Stomach smooth muscle (tissue), 2 donors: ENCODE results near the gene PSEN1.
A peak's percentile ranks its signal among the peaks of the same experiment; 100 is the strongest.

Source experiments
- H3K27ac ChIP-seq: one replicate; pipeline ENCODE4 v1.7.0; 2013; ENCODE audit warnings: mild to moderate bottlenecking, low read length, inconsistent platforms
- H3K27me3 ChIP-seq, 2 donors: one replicate each; pipeline ENCODE4 v1.7.0; 2013; ENCODE audit warnings: low read length in 2 of 2; ENCODE audit not compliant: insufficient read depth in 2 of 2, control insufficient read depth in 1 of 2
- H3K36me3 ChIP-seq, 2 donors: one replicate each; pipeline ENCODE4 v1.7.0; 2013; ENCODE audit warnings: low read length in 2 of 2; ENCODE audit not compliant: control insufficient read depth in 2 of 2, insufficient read depth in 2 of 2
- H3K4me1 ChIP-seq: one replicate; pipeline ENCODE4 v1.7.0; 2013; ENCODE audit warnings: low read length; ENCODE audit not compliant: control insufficient read depth, insufficient read depth
- H3K4me3 ChIP-seq, 2 donors: one replicate each; pipeline ENCODE4 v1.7.0; 2013; ENCODE audit warnings: low read length in 2 of 2
- H3K9ac ChIP-seq, 2 donors: one replicate each; pipeline ENCODE4 v1.7.0; 2013; ENCODE audit warnings: low read length in 2 of 2, mild to moderate bottlenecking in 1 of 2
- H3K9me3 ChIP-seq, 2 donors: one replicate each; pipeline ENCODE4 v1.7.0; 2013; ENCODE audit warnings: low read length in 2 of 2; ENCODE audit not compliant: control insufficient read depth in 2 of 2
- donor health status: healthy.
- donor health status: Pancreatic carcinoma.

The PSEN1 gene

GRCh38 chr14:73261520-73262426, 125.5 kb downstream of the PSEN1 start:
- Histone ChIP-seq H3K27me3 (no peaks in the 10 kb centered on the region), H3K4me1 (no peaks in the 10 kb centered on the region), H3K27ac (no peak overlapping the region), H3K9ac (no peak overlapping the region), H3K4me3 (no peak overlapping the region), H3K36me3 (peaks cover 5 to 20% of the 10 kb centered on the region in 2 donors), H3K9me3 (no peaks in the 10 kb centered on the region)

GRCh38 chr14:73262427-73263183, 126.3 kb downstream of the PSEN1 start:
- Histone ChIP-seq H3K36me3 (peaks cover 7 to 27% of the 10 kb centered on the region in 2 donors), H3K27ac (no peak overlapping the region), H3K27me3 (no peaks in the 10 kb centered on the region), H3K4me3 (no peak overlapping the region), H3K4me1 (no peaks in the 10 kb centered on the region), H3K9ac (no peak overlapping the region), H3K9me3 (no peaks in the 10 kb centered on the region)

GRCh38 chr14:73263606-73264005, 127.3 kb downstream of the PSEN1 start:
- no peak overlapping the region for H3K4me3 ChIP-seq
- H3K9ac ChIP-seq: no peak overlapping the region
- H3K27ac ChIP-seq: no peak overlapping the region
- no peaks in the 10 kb centered on the region for H3K9me3 ChIP-seq
- peaks cover 10 to 28% of the 10 kb centered on the region in 2 donors for H3K36me3 ChIP-seq
- H3K27me3 ChIP-seq: no peaks in the 10 kb centered on the region
- no peaks in the 10 kb centered on the region for H3K4me1 ChIP-seq

GRCh38 chr14:73264080-73264884, 128.0 kb downstream of the PSEN1 start:
- Histone ChIP-seq H3K9me3 (no peaks in the 10 kb centered on the region), H3K9ac (no peak overlapping the region), H3K27ac (no peak overlapping the region), H3K4me3 (no peak overlapping the region), H3K27me3 (no peaks in the 10 kb centered on the region), H3K36me3 (peaks cover 10 to 28% of the 10 kb centered on the region in 2 donors), H3K4me1 (no peaks in the 10 kb centered on the region)

- H3K9me3 ChIP-seq: no peaks in the 10 kb centered on the region
- H3K4me1 ChIP-seq: peaks cover 8% of the 10 kb centered on the region
- H3K27me3 ChIP-seq: no peaks in the 10 kb centered on the region
- H3K4me3 ChIP-seq: no peak overlapping the region
- no peak overlapping the region for H3K27ac ChIP-seq
- no peak overlapping the region for H3K9ac ChIP-seq
- H3K36me3 ChIP-seq: peaks cover 5 to 22% of the 10 kb centered on the region in 2 donors
Measured at GRCh38 chr14:73264885-73265720, 128.8 kb downstream of the PSEN1 start.

- H3K27ac ChIP-seq: no peak overlapping the region
- no peaks in the 10 kb centered on the region for H3K9me3 ChIP-seq
- H3K4me1 ChIP-seq: peaks cover 9% of the 10 kb centered on the region
- no peaks in the 10 kb centered on the region for H3K27me3 ChIP-seq
- peaks cover 5 to 20% of the 10 kb centered on the region in 2 donors for H3K36me3 ChIP-seq
- H3K4me3 ChIP-seq: no peak overlapping the region
- H3K9ac ChIP-seq: no peak overlapping the region
Measured at GRCh38 chr14:73265721-73266046, 129.4 kb downstream of the PSEN1 start.

- H3K27me3 ChIP-seq: no peaks in the 10 kb centered on the region
- H3K27ac ChIP-seq: no peak overlapping the region
- no peaks in the 10 kb centered on the region for H3K9me3 ChIP-seq
- H3K4me1 ChIP-seq: peaks cover 9% of the 10 kb centered on the region
- H3K9ac ChIP-seq: no peak overlapping the region
- H3K4me3 ChIP-seq: no peak overlapping the region
- peaks cover 5 to 20% of the 10 kb centered on the region in 2 donors for H3K36me3 ChIP-seq
Measured at GRCh38 chr14:73266317-73266716, 130.0 kb downstream of the PSEN1 start.

GRCh38 chr14:73267474-73267873, 131.2 kb downstream of the PSEN1 start:
- Histone ChIP-seq H3K27ac (no peak overlapping the region), H3K9ac (no peak overlapping the region), H3K27me3 (no peaks in the 10 kb centered on the region), H3K4me1 (peaks cover 13% of the 10 kb centered on the region), H3K9me3 (no peaks in the 10 kb centered on the region), H3K4me3 (no peak overlapping the region), H3K36me3 (peaks cover 5 to 17% of the 10 kb centered on the region in 2 donors)

- peak overlapping the region; percentile 29 to 44 for H3K9ac ChIP-seq
- H3K36me3 ChIP-seq: peaks cover 10 to 20% of the 10 kb centered on the region in 2 donors
- H3K27ac ChIP-seq: peak overlapping the region; percentile 18
- H3K9me3 ChIP-seq: no peaks in the 10 kb centered on the region
- peak overlapping the region; percentile 50 to 64 for H3K4me3 ChIP-seq
- no peaks in the 10 kb centered on the region for H3K27me3 ChIP-seq
- peaks cover 14% of the 10 kb centered on the region for H3K4me1 ChIP-seq
Measured at GRCh38 chr14:73269729-73270531, 133.6 kb downstream of the PSEN1 start.
